GM21447 (cell line): ENCODE data around the gene ADTRP.

Experiments
- ATAC-seq: cut with Tn5 transposase; IDR thresholded peaks from one replicate; pipeline ENCODE4 v1.9.1; 2021; ENCODE audit not compliant: unreplicated experiment

ADTRP gene

GRCh38 chr6:11665604-11666326 is 112.8 kb downstream of the ADTRP start:
- ATAC-seq, result no peak
